ENCODE results near the gene RFNG.

RFNG gene

GRCh38 chr17:82012640-82013295, 38.8 kb downstream of the RFNG start:
- no peak for DNase-seq

GRCh38 chr17:82012261-82012639, 39.4 kb downstream of the RFNG start:
- DNase-seq, result no peak

- DNase-seq, result no peak
These were observed 39.9 kb downstream of the RFNG start for GRCh38 chr17:82011617-82012187.

- DNase-seq, result no peak
These were observed 40.8 kb downstream of the RFNG start for GRCh38 chr17:82010575-82011525.

GRCh38 chr17:82009413-82009812, 42.2 kb downstream of the RFNG start:
- DNase-seq, result no peak

- no peak for DNase-seq
These were observed 42.6 kb downstream of the RFNG start for GRCh38 chr17:82008941-82009405.

GRCh38 chr17:82008258-82008940, 43.2 kb downstream of the RFNG start:
- no peak for DNase-seq

GRCh38 chr17:82007495-82008257, 43.9 kb downstream of the RFNG start:
- DNase-seq, result no peak

- no peak for DNase-seq
These were observed 44.5 kb downstream of the RFNG start for GRCh38 chr17:82007228-82007494.

GRCh38 chr17:82006468-82007227, 45.0 kb downstream of the RFNG start:
- DNase-seq, result no peak

- no peak for DNase-seq
These were observed 45.8 kb downstream of the RFNG start for GRCh38 chr17:82005701-82006348.

- DNase-seq, result no peak
These were observed 46.8 kb downstream of the RFNG start for GRCh38 chr17:82004517-82005455.

GRCh38 chr17:82003411-82004381, 47.9 kb downstream of the RFNG start:
- peak; percentile 61 for DNase-seq

GRCh38 chr17:82001571-82002056, 50.0 kb downstream of the RFNG start:
- DNase-seq, result no peak

- DNase-seq, result no peak
These were observed 50.6 kb downstream of the RFNG start for GRCh38 chr17:82000803-82001570.

- DNase-seq, result no peak
These were observed 51.4 kb downstream of the RFNG start for GRCh38 chr17:81999976-82000802.

GRCh38 chr17:81999587-81999975, 52.0 kb downstream of the RFNG start:
- no peak for DNase-seq

Data from stimulated activated CD4-positive, alpha-beta T cell treated with anti-CD3 and anti-CD28 coated beads, Interleukin-15, amount 100 ng/mL, for 24 hours (primary cell).